HL-60 (cell line): ENCODE results near the gene SLC44A5.

Source experiments
- GABPA ChIP-seq: IDR thresholded peaks from 2 replicates; pipeline ENCODE4 v1.6.1; 2012; ENCODE audit warnings: low read depth
- POLR2AphosphoS5 ChIP-seq: IDR thresholded peaks from 2 replicates; pipeline ENCODE4 v1.6.1; 2012; ENCODE audit warnings: low read depth
- REST ChIP-seq: IDR thresholded peaks from 2 replicates; pipeline ENCODE4 v1.6.1; 2012; ENCODE audit warnings: low read depth; ENCODE audit not compliant: insufficient replicate concordance
- TF ChIP-seq, protein P1 (sequence below): IDR thresholded peaks from one replicate; pipeline ENCODE4 v1.5.1; 2011; ENCODE audit warnings: low read length, control low read depth, inconsistent platforms; ENCODE audit not compliant: insufficient read depth

DNA sequence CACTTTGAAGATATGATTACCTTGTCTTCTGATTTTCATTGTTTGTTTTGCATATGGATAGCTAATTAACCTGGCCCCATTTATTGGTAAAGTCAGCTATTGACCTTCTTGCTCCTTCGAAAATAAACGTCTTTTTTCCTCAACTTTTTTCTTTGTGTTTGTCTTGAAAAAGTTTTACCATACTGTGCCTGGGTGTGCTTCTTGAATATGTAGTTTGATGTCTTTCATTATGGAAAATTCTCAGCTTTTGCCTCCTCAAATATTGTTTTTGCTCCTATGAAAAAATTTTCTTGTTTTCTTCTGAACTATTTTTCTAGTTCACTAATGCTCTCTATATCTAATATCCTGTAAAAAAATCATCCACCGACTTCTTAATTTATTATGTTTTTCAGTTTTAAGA lies 451.8 kb downstream of the SLC44A5 start:
- TF ChIP-seq, protein P1, sequence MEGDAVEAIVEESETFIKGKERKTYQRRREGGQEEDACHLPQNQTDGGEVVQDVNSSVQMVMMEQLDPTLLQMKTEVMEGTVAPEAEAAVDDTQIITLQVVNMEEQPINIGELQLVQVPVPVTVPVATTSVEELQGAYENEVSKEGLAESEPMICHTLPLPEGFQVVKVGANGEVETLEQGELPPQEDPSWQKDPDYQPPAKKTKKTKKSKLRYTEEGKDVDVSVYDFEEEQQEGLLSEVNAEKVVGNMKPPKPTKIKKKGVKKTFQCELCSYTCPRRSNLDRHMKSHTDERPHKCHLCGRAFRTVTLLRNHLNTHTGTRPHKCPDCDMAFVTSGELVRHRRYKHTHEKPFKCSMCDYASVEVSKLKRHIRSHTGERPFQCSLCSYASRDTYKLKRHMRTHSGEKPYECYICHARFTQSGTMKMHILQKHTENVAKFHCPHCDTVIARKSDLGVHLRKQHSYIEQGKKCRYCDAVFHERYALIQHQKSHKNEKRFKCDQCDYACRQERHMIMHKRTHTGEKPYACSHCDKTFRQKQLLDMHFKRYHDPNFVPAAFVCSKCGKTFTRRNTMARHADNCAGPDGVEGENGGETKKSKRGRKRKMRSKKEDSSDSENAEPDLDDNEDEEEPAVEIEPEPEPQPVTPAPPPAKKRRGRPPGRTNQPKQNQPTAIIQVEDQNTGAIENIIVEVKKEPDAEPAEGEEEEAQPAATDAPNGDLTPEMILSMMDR, result no peak
- TF ChIP-seq POLR2AphosphoS5 (no peak), REST (no peak), GABPA (no peak)
